HG02798 (cell line): Measurements from ENCODE around the gene TRPM3.

Experiments
- ATAC-seq: cut with Tn5 transposase; IDR thresholded peaks from one replicate; pipeline ENCODE4 v1.9.1; 2021; ENCODE audit warnings: mild to moderate bottlenecking; ENCODE audit not compliant: unreplicated experiment, poor library complexity

The TRPM3 gene

GRCh38 chr9:70600506-70600905, 520.9 kb downstream of the TRPM3 start:
- ATAC-seq: no peak

GRCh38 chr9:70597886-70598285, 523.5 kb downstream of the TRPM3 start:
- ATAC-seq: no peak

- no peak for ATAC-seq
Observed at GRCh38 chr9:70595211-70595610, 526.2 kb downstream of the TRPM3 start.

- ATAC-seq: no peak
Observed at GRCh38 chr9:70594386-70594944, 527.0 kb downstream of the TRPM3 start.

GRCh38 chr9:70593241-70593640, 528.2 kb downstream of the TRPM3 start:
- no peak for ATAC-seq

GRCh38 chr9:70590315-70590677, 531.1 kb downstream of the TRPM3 start:
- ATAC-seq: no peak

- no peak for ATAC-seq
Observed at GRCh38 chr9:70589571-70590314, 531.7 kb downstream of the TRPM3 start.

GRCh38 chr9:70588999-70589398, 532.4 kb downstream of the TRPM3 start:
- ATAC-seq: no peak

- ATAC-seq: no peak
Observed at GRCh38 chr9:70588381-70588780, 533.0 kb downstream of the TRPM3 start.

- ATAC-seq: no peak
Observed at GRCh38 chr9:70587201-70587600, 534.2 kb downstream of the TRPM3 start.

GRCh38 chr9:70586476-70586875, 534.9 kb downstream of the TRPM3 start:
- ATAC-seq: no peak

GRCh38 chr9:70581955-70582350, 539.5 kb downstream of the TRPM3 start:
- no peak for ATAC-seq

- ATAC-seq: no peak
Observed at GRCh38 chr9:70581214-70581954, 540.0 kb downstream of the TRPM3 start.

- no peak for ATAC-seq
Observed at GRCh38 chr9:70580606-70581195, 540.7 kb downstream of the TRPM3 start.

- ATAC-seq: no peak
Observed at GRCh38 chr9:70579686-70580085, 541.7 kb downstream of the TRPM3 start.

- ATAC-seq: no peak
Observed at GRCh38 chr9:70578720-70579119, 542.7 kb downstream of the TRPM3 start.

GRCh38 chr9:70577671-70578070, 543.8 kb downstream of the TRPM3 start:
- no peak for ATAC-seq

GRCh38 chr9:70576116-70576515, 545.3 kb downstream of the TRPM3 start:
- ATAC-seq: no peak

GRCh38 chr9:70574151-70574837, 547.1 kb downstream of the TRPM3 start:
- no peak for ATAC-seq

GRCh38 chr9:70573308-70573707, 548.1 kb downstream of the TRPM3 start:
- no peak for ATAC-seq

GRCh38 chr9:70571258-70571657, 550.2 kb downstream of the TRPM3 start:
- ATAC-seq: no peak
